ENCODE data around the gene NCR3LG1.

DNA sequence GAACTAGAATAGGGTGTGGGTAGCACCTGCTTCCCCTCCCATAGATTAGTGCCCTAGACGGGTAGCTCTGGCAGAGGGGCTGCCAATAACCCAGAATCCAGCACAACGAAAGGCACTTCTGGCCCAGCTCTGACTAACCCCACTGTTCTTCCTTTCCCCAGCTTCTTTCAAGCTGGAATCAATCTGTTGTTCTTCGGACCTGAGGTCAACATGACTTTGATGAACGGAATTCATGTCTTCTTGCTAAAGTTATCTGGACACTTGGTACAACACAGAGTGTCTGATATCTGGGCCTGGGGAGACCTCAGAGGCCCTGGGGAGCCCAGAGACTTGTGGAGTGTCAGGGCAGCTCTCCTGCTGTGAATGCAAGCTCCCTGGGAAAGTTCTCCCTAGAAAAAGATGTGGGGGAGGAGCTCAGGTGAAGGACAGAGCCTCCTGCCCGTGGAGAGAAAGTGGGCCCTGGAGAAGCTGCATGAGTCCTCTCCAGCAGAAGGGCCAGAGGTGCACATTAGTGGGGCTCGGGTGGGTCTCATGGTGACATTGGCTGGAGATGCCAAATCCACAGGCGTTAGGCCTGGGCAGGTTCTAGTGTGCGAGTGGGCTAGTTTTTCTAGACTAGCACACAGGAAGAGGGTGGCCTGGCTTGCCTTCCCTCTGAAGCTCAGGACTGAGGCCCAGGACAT is 30.6 kb downstream of the NCR3LG1 start:
- TF ChIP-seq, protein P1, sequence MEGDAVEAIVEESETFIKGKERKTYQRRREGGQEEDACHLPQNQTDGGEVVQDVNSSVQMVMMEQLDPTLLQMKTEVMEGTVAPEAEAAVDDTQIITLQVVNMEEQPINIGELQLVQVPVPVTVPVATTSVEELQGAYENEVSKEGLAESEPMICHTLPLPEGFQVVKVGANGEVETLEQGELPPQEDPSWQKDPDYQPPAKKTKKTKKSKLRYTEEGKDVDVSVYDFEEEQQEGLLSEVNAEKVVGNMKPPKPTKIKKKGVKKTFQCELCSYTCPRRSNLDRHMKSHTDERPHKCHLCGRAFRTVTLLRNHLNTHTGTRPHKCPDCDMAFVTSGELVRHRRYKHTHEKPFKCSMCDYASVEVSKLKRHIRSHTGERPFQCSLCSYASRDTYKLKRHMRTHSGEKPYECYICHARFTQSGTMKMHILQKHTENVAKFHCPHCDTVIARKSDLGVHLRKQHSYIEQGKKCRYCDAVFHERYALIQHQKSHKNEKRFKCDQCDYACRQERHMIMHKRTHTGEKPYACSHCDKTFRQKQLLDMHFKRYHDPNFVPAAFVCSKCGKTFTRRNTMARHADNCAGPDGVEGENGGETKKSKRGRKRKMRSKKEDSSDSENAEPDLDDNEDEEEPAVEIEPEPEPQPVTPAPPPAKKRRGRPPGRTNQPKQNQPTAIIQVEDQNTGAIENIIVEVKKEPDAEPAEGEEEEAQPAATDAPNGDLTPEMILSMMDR (IDR thresholded peaks at IDR 0.05; ENCODE audit: low read depth, low read length), result no peak
- TF ChIP-seq POLR2A (IDR thresholded peaks at IDR 0.05; ENCODE audit: extremely low read depth, insufficient read length) (no peak), MYC (IDR thresholded peaks at IDR 0.05; ENCODE audit: low read depth, low read length) (no peak)

Data from NB4 (cell line).